GM19438 (cell line): ENCODE measurements around the gene GSTT4.
"Not testable (repeated sequence)": the region's sequence is repeated elsewhere in the genome, so short reads cannot be mapped to it uniquely, and the experiment has no call there.

ENCODE experiments used
- ATAC-seq: cut with Tn5 transposase; IDR thresholded peaks from one replicate; pipeline ENCODE4 v1.9.1; 2021; ENCODE audit warnings: low read depth; ENCODE audit not compliant: unreplicated experiment

GSTT4 gene

DNA sequence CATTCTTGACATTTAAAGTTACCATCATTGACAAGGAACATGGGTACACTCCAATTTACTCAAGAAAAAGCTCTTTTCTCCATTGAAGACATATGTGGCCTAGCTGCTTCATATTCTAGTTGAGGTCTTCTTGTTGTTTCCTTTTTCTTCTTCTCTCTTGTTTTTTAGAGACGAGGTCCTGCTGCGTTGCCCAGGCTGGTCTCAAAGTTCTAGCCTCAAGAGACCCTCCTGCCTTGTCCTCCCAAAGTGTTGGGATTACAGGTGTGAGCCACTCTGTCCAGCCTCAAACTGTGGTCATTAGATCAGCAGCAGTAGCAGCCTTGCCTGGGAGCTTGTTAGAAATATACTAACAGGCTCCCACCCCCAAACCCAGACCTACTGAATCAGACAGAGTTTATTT is 12.2 kb downstream of the GSTT4 start:
- ATAC-seq: not testable (repeated sequence)

- ATAC-seq: not testable (repeated sequence)
Measured at GRCh38 chr22:23989583-23990244, 15.5 kb downstream of the GSTT4 start.

DNA sequence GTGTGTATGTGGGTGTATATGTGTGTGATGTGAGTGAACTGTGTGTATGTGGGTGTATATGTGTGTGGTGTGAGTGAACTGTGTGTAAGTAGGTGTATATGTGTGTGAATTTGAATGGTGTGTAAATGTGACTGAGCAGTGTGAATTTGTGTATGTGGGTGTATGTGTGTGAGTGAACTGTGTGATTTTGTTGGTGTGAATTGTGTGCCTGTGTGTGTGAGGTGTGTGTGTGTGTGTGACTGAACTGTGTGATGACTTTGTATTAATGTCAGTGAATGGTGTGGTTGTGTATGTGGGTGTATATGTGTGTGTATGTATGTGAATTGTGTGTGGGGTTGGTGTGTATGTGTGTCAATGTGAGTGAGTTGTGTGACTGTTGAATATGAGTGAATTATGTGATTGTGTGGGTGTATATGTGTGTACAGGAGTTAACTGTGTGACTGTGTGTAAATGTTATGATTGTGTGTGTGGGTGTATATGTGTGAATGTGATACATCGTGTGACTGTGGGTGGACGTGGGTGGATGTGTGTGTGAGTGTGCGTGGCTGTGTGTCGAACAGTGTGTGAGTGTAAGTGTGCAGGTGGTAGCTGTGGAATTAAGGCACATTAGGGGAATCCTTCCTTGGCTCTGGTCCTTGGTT is 18.6 kb downstream of the GSTT4 start:
- ATAC-seq: not testable (repeated sequence)

DNA sequence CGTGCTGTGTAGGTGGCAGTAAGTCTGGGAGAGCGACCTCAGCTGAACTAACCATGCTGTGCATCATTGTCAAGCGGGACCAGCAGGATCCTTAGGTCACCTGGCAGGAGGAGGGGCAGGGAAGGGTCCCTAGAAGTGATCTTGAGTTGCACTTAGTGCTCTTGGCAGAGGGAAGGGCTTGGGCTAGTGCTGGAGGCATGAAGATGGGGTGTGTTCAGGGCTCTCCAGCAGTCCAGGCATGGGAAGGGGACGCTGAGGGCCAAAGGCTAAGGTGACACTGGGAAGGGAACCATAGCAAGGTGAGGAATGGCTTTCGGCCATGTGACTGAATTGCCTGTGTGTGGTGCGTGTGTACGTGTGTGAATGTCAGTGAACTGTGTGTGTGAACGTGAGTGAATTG is 19.2 kb downstream of the GSTT4 start:
- not testable (repeated sequence) for ATAC-seq

- ATAC-seq: no peak
Measured at GRCh38 chr22:23984430-23984829, 20.8 kb downstream of the GSTT4 start.

- ATAC-seq: not testable (repeated sequence)
Measured at GRCh38 chr22:23980567-23980966, 24.7 kb downstream of the GSTT4 start.

DNA sequence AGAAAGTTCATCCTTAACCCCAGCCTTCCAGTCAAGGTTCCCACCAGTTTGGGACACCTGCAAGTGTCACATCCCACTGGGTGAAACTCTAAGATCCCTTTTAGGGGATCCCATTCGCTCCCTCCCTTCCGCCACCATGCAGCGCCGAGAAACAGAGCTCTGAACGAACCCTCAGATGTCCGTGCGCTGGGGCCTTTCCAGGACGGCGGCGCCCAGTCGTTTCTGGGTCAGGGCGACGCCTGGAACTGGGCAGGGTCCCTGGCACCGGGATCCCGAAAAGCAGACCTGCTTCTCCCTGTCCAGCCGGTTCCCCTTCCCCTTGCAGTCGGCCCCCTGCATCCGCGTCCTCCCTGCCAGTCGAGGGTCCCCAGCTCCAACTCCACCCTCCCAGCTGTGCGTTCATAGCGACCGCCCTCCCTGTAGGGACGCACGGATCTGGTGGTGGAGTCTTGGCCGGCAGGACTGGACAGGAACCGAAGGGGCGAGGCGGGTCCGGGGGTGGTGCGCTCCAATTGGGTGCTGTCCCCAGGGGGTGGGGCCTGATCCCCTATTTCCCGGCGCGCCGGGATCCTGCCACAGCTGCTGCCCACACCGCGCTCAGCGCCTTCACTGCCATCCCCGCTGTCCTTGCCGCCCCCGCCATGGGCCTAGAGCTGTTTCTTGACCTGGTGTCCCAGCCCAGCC is 25.6 kb downstream of the GSTT4 start, which contains the start of gene GSTT2:
Gene GSTT2 (plus strand): TSS at position 578 of the 684 bp plus-strand sequence.
- not testable (repeated sequence) for ATAC-seq

DNA sequence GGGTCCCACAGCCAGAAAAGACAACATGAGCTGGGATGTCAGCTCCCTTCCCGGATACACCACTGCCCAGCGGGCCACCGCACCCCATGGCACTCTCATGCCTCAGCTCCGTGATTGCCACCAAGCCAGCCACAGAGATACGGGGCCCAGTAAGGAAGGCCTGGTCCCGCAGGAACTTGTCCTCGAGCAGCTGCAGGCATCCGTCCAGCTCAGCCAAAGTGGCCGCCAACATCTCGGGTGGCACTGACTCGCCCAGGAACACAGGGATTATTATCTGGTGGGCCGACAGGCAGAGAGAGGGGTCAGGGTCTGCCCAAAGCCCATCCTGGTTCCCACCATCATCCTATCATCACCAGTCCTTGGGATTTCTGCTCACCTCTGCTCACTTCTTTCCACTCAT is 27.9 kb downstream of the GSTT4 start:
- ATAC-seq: not testable (repeated sequence)

DNA sequence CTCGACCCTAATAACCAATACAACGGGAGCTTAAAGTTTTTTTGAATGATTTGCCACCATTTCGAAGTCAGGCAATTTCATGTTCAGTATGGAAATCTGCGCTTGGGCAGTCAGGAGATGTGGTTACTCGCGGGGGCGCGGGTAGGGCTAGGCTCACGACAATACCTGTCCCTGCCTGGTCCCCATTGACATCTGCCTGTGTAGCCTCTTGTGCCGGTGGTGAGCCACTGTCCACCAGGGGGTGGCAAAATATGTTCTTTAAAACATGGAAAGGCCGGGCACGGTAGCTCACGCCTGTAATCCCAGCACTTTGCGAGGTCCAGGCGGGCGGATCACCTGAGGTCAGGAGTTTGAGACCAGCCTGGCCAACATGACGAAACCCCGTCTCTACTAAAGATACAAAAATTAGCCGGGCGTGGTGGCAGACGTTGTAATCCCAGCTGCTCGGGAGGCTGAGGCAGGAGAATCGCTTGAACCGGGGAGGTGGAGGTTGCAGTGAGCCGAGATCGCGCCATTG is 30.4 kb downstream of the GSTT4 start:
- ATAC-seq: not testable (repeated sequence)

- peak; percentile 92 for ATAC-seq
Measured at GRCh38 chr22:23974345-23974744, 30.9 kb downstream of the GSTT4 start, which contains the start of gene DDT. TSS of gene DDT (minus strand) at chr22:23974441. CDS start at chr22:23974414, 27 bp downstream.

- not testable (repeated sequence) for ATAC-seq
Measured at GRCh38 chr22:23971927-23972326, 33.3 kb downstream of the GSTT4 start.

GRCh38 chr22:23970816-23971486 is 34.3 kb downstream of the GSTT4 start:
- ATAC-seq: no peak

DNA sequence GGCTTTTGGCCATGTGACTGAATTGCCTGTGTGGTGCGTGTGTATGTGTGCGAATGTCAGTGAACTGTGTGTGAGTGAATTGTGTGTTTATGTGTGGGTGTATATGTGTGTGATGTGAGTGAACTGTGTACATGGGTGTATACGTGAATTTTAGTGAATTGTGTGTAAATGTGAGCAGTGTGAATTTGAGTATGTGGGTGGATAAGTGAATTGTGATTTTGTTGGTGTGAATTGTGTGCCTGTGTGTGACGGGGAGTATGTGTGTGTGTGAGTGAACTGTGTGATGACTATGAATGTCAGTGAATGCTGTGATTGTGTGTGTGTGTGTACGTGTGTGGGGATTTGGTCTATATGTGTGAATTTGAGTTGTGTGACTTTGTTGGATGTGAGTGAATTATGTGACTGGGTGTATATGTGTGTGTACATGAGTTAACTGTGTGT is 35.0 kb downstream of the GSTT4 start:
- ATAC-seq: no peak

DNA sequence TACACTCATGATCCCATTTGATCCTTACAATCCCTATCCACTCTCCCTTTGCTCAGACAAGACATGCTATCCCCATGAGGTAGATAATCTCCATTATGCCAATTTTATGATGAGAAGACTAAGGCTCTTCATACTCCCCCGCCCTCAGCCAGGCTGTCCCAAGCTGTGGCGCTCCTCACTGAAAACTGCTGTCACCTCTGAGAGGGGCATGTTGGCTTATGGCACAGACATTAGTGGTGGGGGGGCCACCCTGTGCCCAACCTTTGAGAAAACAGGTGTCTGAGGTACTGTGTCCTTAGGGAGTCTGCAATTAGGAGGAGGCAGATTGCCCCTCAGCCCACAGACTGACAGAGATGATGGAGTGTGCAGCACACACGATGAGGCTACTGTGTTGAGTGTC is 36.2 kb downstream of the GSTT4 start:
- ATAC-seq: no peak

GRCh38 chr22:23966568-23966967 is 38.7 kb downstream of the GSTT4 start, which contains the start of gene DDTL:
TSS of gene DDTL (plus strand) at chr22:23966888. CDS start at chr22:23966915, 27 bp downstream.
- ATAC-seq: peak; percentile 88

- peak; percentile 40 for ATAC-seq
Measured at GRCh38 chr22:23966094-23966493, 39.2 kb downstream of the GSTT4 start.

- ATAC-seq: not testable (repeated sequence)
Measured at GRCh38 chr22:23961084-23961771, 44.0 kb downstream of the GSTT4 start, which contains the start of gene GSTT2B. TSS of gene GSTT2B (minus strand) at chr22:23961195. CDS start at chr22:23961131, 64 bp downstream.

- not testable (repeated sequence) for ATAC-seq
Measured at GRCh38 chr22:23956301-23956900, 48.9 kb downstream of the GSTT4 start.

DNA sequence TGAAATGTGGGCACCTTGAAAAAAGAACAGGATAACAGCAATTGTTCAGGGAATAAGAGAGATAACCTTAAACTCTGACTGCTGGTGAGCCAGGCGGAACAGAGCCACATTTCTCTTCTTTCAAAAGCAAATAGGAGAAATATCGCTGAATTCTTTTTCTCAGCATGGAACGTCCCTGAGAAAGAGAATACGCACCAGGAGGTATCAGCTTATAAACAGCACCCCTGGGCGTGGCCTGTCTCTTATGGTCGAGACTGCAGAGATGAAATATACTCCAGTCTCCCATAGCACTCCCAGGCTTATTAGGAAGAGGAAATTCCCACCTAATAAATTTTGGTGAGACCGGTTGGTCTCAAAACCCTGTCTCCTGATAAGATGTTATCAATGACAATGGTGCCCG is 49.4 kb downstream of the GSTT4 start:
- ATAC-seq: not testable (repeated sequence)
